ENCODE data around the gene EEF2.

The EEF2 gene

GRCh38 chr19:3984584-3984907 is 717 bp downstream of the EEF2 start:
- DNase-seq (ENCODE audit: low spot score), result no peak

GRCh38 chr19:3983936-3984583 is 1.2 kb downstream of the EEF2 start:
- no peak for DNase-seq (ENCODE audit: low spot score)

GRCh38 chr19:3983542-3983914 is 1.7 kb downstream of the EEF2 start:
- DNase-seq (ENCODE audit: low spot score), result no peak

GRCh38 chr19:3982701-3983541 is 2.3 kb downstream of the EEF2 start:
- peak; percentile 5 for DNase-seq (ENCODE audit: low spot score)

GRCh38 chr19:3981736-3982681 is 3.3 kb downstream of the EEF2 start:
- no peak for DNase-seq (ENCODE audit: low spot score)

- DNase-seq (ENCODE audit: low spot score), result no peak
Observed at GRCh38 chr19:3981373-3981735, 3.9 kb downstream of the EEF2 start.

- DNase-seq (ENCODE audit: low spot score), result peak; percentile 4
Observed at GRCh38 chr19:3980353-3981251, 4.7 kb downstream of the EEF2 start.

- peak; percentile 6 for DNase-seq (ENCODE audit: low spot score)
Observed at GRCh38 chr19:3979674-3980352, 5.5 kb downstream of the EEF2 start.

GRCh38 chr19:3979289-3979673 is 6.0 kb downstream of the EEF2 start:
- DNase-seq (ENCODE audit: low spot score), result peak; percentile 11

GRCh38 chr19:3978145-3978544 is 7.1 kb downstream of the EEF2 start:
- DNase-seq (ENCODE audit: low spot score), result no peak

GRCh38 chr19:3977242-3978143 is 7.8 kb downstream of the EEF2 start:
- peak; percentile 47 for DNase-seq (ENCODE audit: low spot score)

GRCh38 chr19:3976495-3977241 is 8.6 kb downstream of the EEF2 start:
- peak; percentile 4 for DNase-seq (ENCODE audit: low spot score)

- DNase-seq (ENCODE audit: low spot score), result peak; percentile 3
Observed at GRCh38 chr19:3975637-3976087, 9.6 kb downstream of the EEF2 start.

GRCh38 chr19:3975144-3975543 is 10.1 kb downstream of the EEF2 start:
- DNase-seq (ENCODE audit: low spot score), result no peak

- peak; percentile 88 for DNase-seq (ENCODE audit: low spot score)
Observed at GRCh38 chr19:3970808-3971598, 14.3 kb downstream of the EEF2 start, which contains the start of gene DAPK3. Gene DAPK3, minus strand, starts transcription at chr19:3971099. Its CDS starts 1,364 bp downstream, at chr19:3969735.

- no peak for DNase-seq (ENCODE audit: low spot score)
Observed at GRCh38 chr19:3970313-3970807, 14.9 kb downstream of the EEF2 start.

- no peak for DNase-seq (ENCODE audit: low spot score)
Observed at GRCh38 chr19:3969435-3970312, 15.6 kb downstream of the EEF2 start.
